ENCODE measurements around the gene ZNF740. TPM values are rescaled to one million over a fixed set of nuclear protein-coding genes. Genes with fewer than 3 reads are reported as not detected.

ZNF740 gene
- total and polyA plus RNA-seq, 2 of the 8 experiments (the other 6 are each of a cell fraction or from before 2014, with no cell fraction given): 8.2 to 40.0 TPM

DNA sequence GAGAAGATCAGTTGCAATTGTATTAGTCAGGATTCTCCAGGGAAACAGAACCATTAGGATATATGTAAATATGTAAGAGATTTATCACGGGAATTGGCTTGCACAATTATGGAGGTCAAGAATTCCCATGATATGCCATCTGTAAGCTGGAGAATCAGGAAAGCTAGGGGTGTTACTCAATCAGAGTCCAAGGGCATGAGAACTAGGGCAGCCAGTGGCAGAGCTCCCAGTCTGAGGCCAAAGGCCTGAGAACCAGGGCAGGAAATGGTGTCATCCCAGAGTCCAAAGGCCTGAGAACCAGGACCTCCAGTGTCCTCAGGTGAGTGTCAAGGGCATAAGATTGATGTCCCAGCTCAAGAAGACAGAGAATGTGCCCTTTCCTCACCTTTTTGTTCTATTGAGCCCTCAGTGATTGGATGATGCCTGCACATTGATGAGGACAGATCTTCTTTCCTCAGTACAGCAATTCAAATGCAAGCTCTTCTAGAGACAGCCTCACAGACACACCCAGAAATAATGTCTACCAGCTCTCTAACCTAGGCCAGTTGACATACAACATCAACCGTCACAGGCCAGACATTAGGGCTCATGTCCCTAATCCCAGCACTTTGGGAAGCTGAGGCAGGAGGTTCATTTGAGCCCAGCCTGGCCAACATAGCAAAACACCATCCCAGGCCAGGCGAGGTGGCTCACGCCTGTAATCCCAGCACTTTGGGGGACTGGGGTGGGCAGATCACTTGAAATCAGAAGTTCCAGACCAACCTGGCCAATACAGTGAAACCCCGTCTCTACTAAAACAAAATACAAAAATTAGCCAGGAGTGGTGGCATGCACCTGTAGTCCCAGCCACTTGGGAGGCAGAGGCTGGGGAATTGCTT lies 34.9 kb upstream of the ZNF740 start:
- no peaks in the 10 kb centered on the region for H4K20me1 ChIP-seq (replicated peaks in 1 of 2; ENCODE audit: control insufficient read depth in 1 of 2, insufficient read depth in 2 of 2, low read length in 2 of 2)
- no peak overlapping the region for H2BK12ac ChIP-seq (ENCODE audit: low read depth, low read length)
- no peak overlapping the region for H3K4ac ChIP-seq (replicated peaks; ENCODE audit: insufficient read length, low read depth, low read length)
- no peaks in the 10 kb centered on the region for H3K27me3 ChIP-seq (replicated peaks in 1 of 4; ENCODE audit: control insufficient read depth in 3 of 4, extremely low read depth in 1 of 4, insufficient read depth in 3 of 4, low read length in 3 of 4)
- no peaks in the 10 kb centered on the region for H3K36me3 ChIP-seq (ENCODE audit: control insufficient read depth in 2 of 4, insufficient read depth in 4 of 4, low read length in 3 of 4)
- 90% methylated on average over 5 of the region's 5 CpGs; no CpG with 5 or more reads in 1 of the 2 experiments for WGBS, 2 experiments (ENCODE audit: extremely low coverage in 1 of 2, insufficient coverage in 1 of 2, insufficient read length in 1 of 2, insufficient replicate concordance in 2 of 2, low coverage in 1 of 2, low lambda C conversion rate in 2 of 2, missing lambda C conversion rate in 1 of 2)
- no peak overlapping the region for H3K18ac ChIP-seq (ENCODE audit: extremely low read depth, low read length)
- H2BK5ac ChIP-seq (ENCODE audit: low read depth, low read length): no peak overlapping the region
- no peak overlapping the region for H4K5ac ChIP-seq (ENCODE audit: insufficient read length, low read depth, low read length)
- no peak overlapping the region for H4K91ac ChIP-seq (replicated peaks; ENCODE audit: insufficient read length, low read length)
- H2BK20ac ChIP-seq (ENCODE audit: low read length): no peak overlapping the region
- H3K14ac ChIP-seq (ENCODE audit: insufficient read length): no peak overlapping the region
- H3K79me2 ChIP-seq (ENCODE audit: control insufficient read depth in 1 of 2, insufficient read depth in 2 of 2, low read length in 2 of 2): no peaks in the 10 kb centered on the region
- no peak overlapping the region for H4K8ac ChIP-seq (ENCODE audit: extremely low read depth, insufficient read depth, low read length)
- H3K23me2 ChIP-seq (ENCODE audit: low read depth, low read length): no peaks in the 10 kb centered on the region
- H3K79me1 ChIP-seq (ENCODE audit: low read depth, low read length): no peaks in the 10 kb centered on the region
- no peak overlapping the region for H3K4me2 ChIP-seq (ENCODE audit: insufficient read depth in 1 of 2, low read depth in 2 of 2, low read length in 2 of 2)
- no peak overlapping the region for H3K27ac ChIP-seq (ENCODE audit: low read depth, low read length)
- no peak overlapping the region for H3K23ac ChIP-seq (ENCODE audit: insufficient read length)
- no peak overlapping the region for H3K4me3 ChIP-seq (ENCODE audit: extremely low read depth in 1 of 4, insufficient read depth in 2 of 4, low read depth in 3 of 4, low read length in 4 of 4)
- no peak for DNase-seq (ENCODE audit: low read depth in 1 of 2, low spot score in 2 of 2)
- H2BK120ac ChIP-seq (replicated peaks; ENCODE audit: low read depth, low read length): no peak overlapping the region
- no peak for FAIRE-seq
- peaks cover 0 to 2% (median 0%) of the 10 kb centered on the region in 4 experiments; a peak in 2 of 7 replicates for H3K4me1 ChIP-seq (replicated peaks in 1 of 4; ENCODE audit: control insufficient read depth in 3 of 4, insufficient read depth in 4 of 4, low read length in 3 of 4)
- no peak overlapping the region for H2AFZ ChIP-seq (ENCODE audit: low read length)
- H2AK5ac ChIP-seq (ENCODE audit: low read depth, low read length): no peak overlapping the region
- no peak overlapping the region for H3K56ac ChIP-seq (replicated peaks; ENCODE audit: insufficient read length, low read depth, low read length)
- CTCF ChIA-PET (ENCODE audit: partially characterized antibody): interaction anchor here (0.7 to 2.0 kb wide), 3 partner anchors 10 to 373 kb away, joined by 3 to 10 read pairs (median 3); no protein-coding TSS in a partner anchor
- POLR2A ChIA-PET (ENCODE audit: partially characterized antibody): no interaction called here
- no peak overlapping the region for H3K9ac ChIP-seq (replicated peaks in 1 of 4; ENCODE audit: extremely low read depth in 1 of 4, low read depth in 3 of 4, low read length in 3 of 4)
- H2BK15ac ChIP-seq (ENCODE audit: low read length): no peak overlapping the region
- H3K9me3 ChIP-seq (ENCODE audit: insufficient read depth in 2 of 2, low read depth in 1 of 2, low read length in 1 of 2): peaks cover 0 to 4% of the 10 kb centered on the region in 2 experiments; a peak in 2 of 4 replicates
- TF ChIP-seq GTF2F1 (IDR thresholded peaks at IDR 0.05; ENCODE audit: borderline replicate concordance, low read depth, low read length): no peak
- TF ChIP-seq FOSL1 (IDR thresholded peaks at IDR 0.05; ENCODE audit: insufficient read depth, low read depth, low read length): no peak
- no peak for TF ChIP-seq TEAD4 (IDR thresholded peaks at IDR 0.05; ENCODE audit: low read depth, low read length)
- TF ChIP-seq KDM4A (IDR thresholded peaks at IDR 0.05; ENCODE audit: low read depth, low read length, severe bottlenecking): no peak
- TF ChIP-seq HDAC2 (IDR thresholded peaks at IDR 0.05; ENCODE audit: borderline replicate concordance in 1 of 2, low read depth in 2 of 2, low read length in 2 of 2): no peak
- no peak for TF ChIP-seq RFX5 (IDR thresholded peaks at IDR 0.05; ENCODE audit: borderline replicate concordance, low read depth, low read length)
- TF ChIP-seq RBBP5 (IDR thresholded peaks at IDR 0.05; ENCODE audit: borderline replicate concordance, low read depth, low read length): no peak
- TF ChIP-seq ASH2L (IDR thresholded peaks at IDR 0.05; ENCODE audit: low read length): no peak
- TF ChIP-seq EZH2 (IDR thresholded peaks at IDR 0.05; ENCODE audit: low read depth, low read length, severe bottlenecking): no peak
